GM19467 (cell line): ENCODE results near the gene AFF2.

Source experiments
- ATAC-seq: cut with Tn5 transposase; IDR thresholded peaks from one replicate; pipeline ENCODE4 v1.9.1; 2021; ENCODE audit warnings: mild to moderate bottlenecking, moderate library complexity; ENCODE audit not compliant: unreplicated experiment

The AFF2 gene

GRCh38 chrX:148722966-148723365 lies 222.5 kb downstream of the AFF2 start:
- ATAC-seq = no peak

GRCh38 chrX:148723551-148723950 lies 223.1 kb downstream of the AFF2 start:
- no peak for ATAC-seq

GRCh38 chrX:148728901-148729300 lies 228.5 kb downstream of the AFF2 start:
- ATAC-seq = no peak

- no peak for ATAC-seq
Measured at GRCh38 chrX:148732743-148733142, 232.3 kb downstream of the AFF2 start.

GRCh38 chrX:148741441-148741840 lies 241.0 kb downstream of the AFF2 start:
- no peak for ATAC-seq

GRCh38 chrX:148755111-148755510 lies 254.7 kb downstream of the AFF2 start:
- ATAC-seq = no peak

- no peak for ATAC-seq
Measured at GRCh38 chrX:148763896-148764295, 263.5 kb downstream of the AFF2 start.

- ATAC-seq = no peak
Measured at GRCh38 chrX:148768296-148768695, 267.9 kb downstream of the AFF2 start.

- ATAC-seq = no peak
Measured at GRCh38 chrX:148771440-148771839, 271.0 kb downstream of the AFF2 start.

- no peak for ATAC-seq
Measured at GRCh38 chrX:148774276-148774675, 273.9 kb downstream of the AFF2 start.

- ATAC-seq = no peak
Measured at GRCh38 chrX:148784137-148784536, 283.7 kb downstream of the AFF2 start.

GRCh38 chrX:148784856-148785255 lies 284.4 kb downstream of the AFF2 start:
- ATAC-seq = no peak

GRCh38 chrX:148785256-148785655 lies 284.8 kb downstream of the AFF2 start:
- no peak for ATAC-seq

GRCh38 chrX:148788449-148788848 lies 288.0 kb downstream of the AFF2 start:
- ATAC-seq = no peak

- ATAC-seq = no peak
Measured at GRCh38 chrX:148794350-148794749, 293.9 kb downstream of the AFF2 start.

- no peak for ATAC-seq
Measured at GRCh38 chrX:148804579-148805355, 304.4 kb downstream of the AFF2 start.

GRCh38 chrX:148806145-148806870 lies 305.9 kb downstream of the AFF2 start:
- ATAC-seq = no peak

GRCh38 chrX:148808833-148809232 lies 308.4 kb downstream of the AFF2 start:
- ATAC-seq = no peak

- ATAC-seq = no peak
Measured at GRCh38 chrX:148811236-148811635, 310.8 kb downstream of the AFF2 start.

- no peak for ATAC-seq
Measured at GRCh38 chrX:148813422-148813821, 313.0 kb downstream of the AFF2 start.

GRCh38 chrX:148813967-148814366 lies 313.6 kb downstream of the AFF2 start:
- ATAC-seq = no peak

- no peak for ATAC-seq
Measured at GRCh38 chrX:148815218-148815961, 315.0 kb downstream of the AFF2 start.
